ENCODE data around the gene DNMT3L.
"Not testable (repeated sequence)": the region's sequence is repeated elsewhere in the genome, so short reads cannot be mapped to it uniquely, and the experiment has no call there.

- TF ChIP-seq CTCF (IDR thresholded peaks at IDR 0.05; ENCODE audit: low read depth, low read length, poor library complexity, severe bottlenecking); EZH2phosphoT487 (IDR thresholded peaks at IDR 0.05; ENCODE audit: borderline replicate concordance, low read length): not testable (repeated sequence)
These were observed 59.0 kb downstream of the DNMT3L start for GRCh38 chr21:44202590-44203299.
